ENCODE data around the gene MEGF11.

- no peak for TF ChIP-seq POLR2A (IDR thresholded peaks at IDR 0.05)
- TF ChIP-seq CTCF (IDR thresholded peaks at IDR 0.05) = no peak
Observed at GRCh38 chr15:66017792-66018487, 235.6 kb downstream of the MEGF11 start.
